Measurements from ENCODE around the gene ZNF592. TPM values are rescaled to one million over a fixed set of nuclear protein-coding genes. Genes with fewer than 3 reads are reported as not detected.
A peak's percentile ranks its signal among the peaks of the same experiment; 100 is the strongest.
"Not testable (repeated sequence)": the region's sequence is repeated elsewhere in the genome, so short reads cannot be mapped to it uniquely, and the experiment has no call there.

ZNF592 gene
- total RNA-seq, 1 donor from 2014 or later: 31.5 TPM

DNA sequence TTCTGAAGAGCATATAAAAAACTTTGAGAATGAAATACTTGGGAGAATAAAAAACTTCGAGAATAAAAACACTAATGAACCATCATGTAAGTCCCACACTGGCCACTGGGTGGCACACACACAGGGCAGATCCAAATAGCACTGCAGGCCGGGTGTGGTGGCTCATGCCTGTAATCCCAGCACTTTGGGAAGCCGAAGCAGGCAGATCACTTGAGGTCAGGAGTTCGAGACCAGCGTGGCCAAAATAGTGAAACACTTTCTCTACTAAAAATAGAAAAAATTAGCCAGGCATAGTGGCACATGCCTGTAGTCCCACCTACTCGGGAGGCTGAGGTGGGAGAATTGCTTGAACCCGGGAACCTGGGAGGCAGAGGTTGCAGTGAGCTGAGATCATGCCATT lies 97.2 kb downstream of the ZNF592 start:
- Mint-ChIP-seq H3K9me3 (ENCODE audit: low read depth) (peaks cover 15% of the 10 kb centered on the region), H3K4me1 (ENCODE audit: low read depth) (peaks cover 21% of the 10 kb centered on the region)
- not testable (repeated sequence) for DNase-seq (ENCODE audit: low spot score); H3K4me3 Mint-ChIP-seq (ENCODE audit: unreplicated experiment); H3K27ac Mint-ChIP-seq (ENCODE audit: unreplicated experiment); H3K36me3 Mint-ChIP-seq (ENCODE audit: low read depth); H3K27me3 Mint-ChIP-seq (ENCODE audit: low read depth)
- TF ChIP-seq, protein P1, sequence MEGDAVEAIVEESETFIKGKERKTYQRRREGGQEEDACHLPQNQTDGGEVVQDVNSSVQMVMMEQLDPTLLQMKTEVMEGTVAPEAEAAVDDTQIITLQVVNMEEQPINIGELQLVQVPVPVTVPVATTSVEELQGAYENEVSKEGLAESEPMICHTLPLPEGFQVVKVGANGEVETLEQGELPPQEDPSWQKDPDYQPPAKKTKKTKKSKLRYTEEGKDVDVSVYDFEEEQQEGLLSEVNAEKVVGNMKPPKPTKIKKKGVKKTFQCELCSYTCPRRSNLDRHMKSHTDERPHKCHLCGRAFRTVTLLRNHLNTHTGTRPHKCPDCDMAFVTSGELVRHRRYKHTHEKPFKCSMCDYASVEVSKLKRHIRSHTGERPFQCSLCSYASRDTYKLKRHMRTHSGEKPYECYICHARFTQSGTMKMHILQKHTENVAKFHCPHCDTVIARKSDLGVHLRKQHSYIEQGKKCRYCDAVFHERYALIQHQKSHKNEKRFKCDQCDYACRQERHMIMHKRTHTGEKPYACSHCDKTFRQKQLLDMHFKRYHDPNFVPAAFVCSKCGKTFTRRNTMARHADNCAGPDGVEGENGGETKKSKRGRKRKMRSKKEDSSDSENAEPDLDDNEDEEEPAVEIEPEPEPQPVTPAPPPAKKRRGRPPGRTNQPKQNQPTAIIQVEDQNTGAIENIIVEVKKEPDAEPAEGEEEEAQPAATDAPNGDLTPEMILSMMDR (IDR thresholded peaks at IDR 0.05): peak; percentile 85

DNA sequence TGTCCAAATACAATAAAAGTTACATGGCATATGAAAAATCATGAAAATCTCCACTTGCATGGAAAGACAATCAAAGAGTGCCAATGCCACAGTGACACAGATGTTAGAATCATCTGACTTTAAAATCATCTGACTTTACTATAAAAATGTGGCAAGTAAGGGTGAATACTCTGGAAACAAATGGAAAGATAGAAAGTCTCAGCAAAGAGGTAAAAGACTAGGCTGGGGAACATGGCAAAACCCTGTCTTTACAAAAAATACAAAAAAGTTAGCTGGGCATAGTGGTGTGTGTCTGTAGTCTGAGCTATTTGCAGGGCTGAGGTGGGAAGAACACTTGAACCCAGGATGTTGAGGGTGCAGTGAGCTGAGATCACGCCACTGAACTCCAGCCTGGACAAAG lies 97.9 kb downstream of the ZNF592 start:
- no peaks in the 10 kb centered on the region for H3K27me3 Mint-ChIP-seq (ENCODE audit: low read depth)
- peaks cover 14% of the 10 kb centered on the region for H3K4me1 Mint-ChIP-seq (ENCODE audit: low read depth)
- no peak overlapping the region for H3K27ac Mint-ChIP-seq (ENCODE audit: unreplicated experiment)
- TF ChIP-seq, protein P1 (IDR thresholded peaks at IDR 0.05): no peak
- peaks cover 7% of the 10 kb centered on the region for H3K36me3 Mint-ChIP-seq (ENCODE audit: low read depth)
- peaks cover 15% of the 10 kb centered on the region for H3K9me3 Mint-ChIP-seq (ENCODE audit: low read depth)
- no peak overlapping the region for H3K4me3 Mint-ChIP-seq (ENCODE audit: unreplicated experiment)
- DNase-seq (ENCODE audit: low spot score): no peak

- Mint-ChIP-seq H3K27me3 (ENCODE audit: low read depth) (no peaks in the 10 kb centered on the region), H3K4me1 (ENCODE audit: low read depth) (peaks cover 9% of the 10 kb centered on the region), H3K27ac (ENCODE audit: unreplicated experiment) (no peak overlapping the region), H3K4me3 (ENCODE audit: unreplicated experiment) (no peak overlapping the region), H3K9me3 (ENCODE audit: low read depth) (peaks cover 15% of the 10 kb centered on the region), H3K36me3 (ENCODE audit: low read depth) (peaks cover 7% of the 10 kb centered on the region)
- no peak for DNase-seq (ENCODE audit: low spot score)
- TF ChIP-seq, protein P1 (IDR thresholded peaks at IDR 0.05): no peak
Observed at GRCh38 chr15:84847382-84847781, 99.0 kb downstream of the ZNF592 start.

DNA sequence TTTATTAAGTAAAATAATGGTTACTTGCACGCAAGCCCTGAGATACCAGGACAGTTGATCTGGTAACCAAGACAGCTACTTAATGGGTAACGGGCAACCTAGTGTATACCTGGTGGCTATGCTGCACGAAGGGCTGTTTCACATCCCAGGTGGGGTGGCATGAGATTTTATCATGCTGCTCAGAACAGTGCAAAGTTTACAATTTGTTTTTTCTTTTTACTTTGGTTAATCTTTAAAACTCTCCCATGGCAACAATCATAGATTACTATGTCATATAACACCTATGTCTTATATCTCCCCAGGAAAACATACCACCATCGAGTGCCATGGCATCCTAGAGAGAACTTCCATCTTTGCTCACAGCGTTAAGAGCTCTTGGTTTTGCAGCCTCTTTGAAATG lies 103.8 kb downstream of the ZNF592 start:
- TF ChIP-seq, protein P1 (IDR thresholded peaks at IDR 0.05): no peak
- no peaks in the 10 kb centered on the region for H3K27me3 Mint-ChIP-seq (ENCODE audit: low read depth)

GRCh38 chr15:84855136-84855535 lies 106.7 kb downstream of the ZNF592 start:
- Mint-ChIP-seq H3K9me3 (ENCODE audit: low read depth) (no peaks in the 10 kb centered on the region), H3K4me1 (ENCODE audit: low read depth) (no peaks in the 10 kb centered on the region), H3K36me3 (ENCODE audit: low read depth) (peaks cover 10% of the 10 kb centered on the region), H3K27ac (ENCODE audit: unreplicated experiment) (no peak overlapping the region), H3K4me3 (ENCODE audit: unreplicated experiment) (no peak overlapping the region), H3K27me3 (ENCODE audit: low read depth) (no peaks in the 10 kb centered on the region)
- TF ChIP-seq, protein P1 (IDR thresholded peaks at IDR 0.05): no peak
- DNase-seq (ENCODE audit: low spot score): no peak

More for the DNA sequence above, 103.8 kb downstream of the ZNF592 start:
- no peak overlapping the region for H3K27ac Mint-ChIP-seq (ENCODE audit: unreplicated experiment)
- DNase-seq (ENCODE audit: low spot score): no peak
- no peak overlapping the region for H3K4me3 Mint-ChIP-seq (ENCODE audit: unreplicated experiment)
- peaks cover 6% of the 10 kb centered on the region for H3K9me3 Mint-ChIP-seq (ENCODE audit: low read depth)
- no peaks in the 10 kb centered on the region for H3K4me1 Mint-ChIP-seq (ENCODE audit: low read depth)
- H3K36me3 Mint-ChIP-seq (ENCODE audit: low read depth): peaks cover 11% of the 10 kb centered on the region

Measured in chondrocyte (in vitro differentiated cells).